HepG2 (cell line): Measurements from ENCODE around the gene NOC3L. TPM values are rescaled to one million over a fixed set of nuclear protein-coding genes. Genes with fewer than 3 reads are reported as not detected.

Source experiments
- ATAC-seq: fragments of 200-7000 bp; cut with Tn5 transposase; 3 replicates; pipeline ENCODE4 v1.9.1; 2020; ENCODE audit warnings: mild to moderate bottlenecking, moderate library complexity
- BruUV-seq: library from RNA; stranded (reverse); fragments of 400-500 nt; replicated peaks from 2 replicates; lab custom pipeline; 2021; lab: Mats Ljungman, UMichigan
- CTCF ChIA-PET: fragments of 300-600 bp; formaldehyde crosslinking; extraction: SDS; loops from one replicate; lab custom pipeline; 2021; ENCODE audit warnings: low total read pairs, inconsistent platforms, low intra/inter-chr PET ratio; lab: Yijun Ruan, JAX
- POLR2A ChIA-PET: fragments of 350-600 bp; sonication (Branson Sonifier 250); formaldehyde crosslinking; loops from one replicate; lab custom pipeline; 2020; ENCODE audit warnings: antibody characterized with exemption, inconsistent platforms; lab: Yijun Ruan, JAX
- DNase-seq: peaks from one replicate; pipeline ENCODE4 v3.0.0-alpha.2; 2015; ENCODE audit warnings: low spot score
- FAIRE-seq: peaks from 3 replicates; lab custom pipeline; 2011; peaks lifted over from hg19 to GRCh38; lab: Jason Lieb, UNC
- H2AFZ ChIP-seq: one replicate; pipeline ENCODE4 v1.6.1; 2011; ENCODE audit warnings: low read length, inconsistent platforms
- H3K27ac ChIP-seq: fragments of 300-600 bp; 3 replicates; pipeline ENCODE4 v1.8.0; 2011; ENCODE audit warnings: mixed run types, mild to moderate bottlenecking, mixed read lengths, low read length, inconsistent platforms; ENCODE audit not compliant: insufficient read depth; ENCODE audit errors: extremely low read length
- H3K27me3 ChIP-seq, 2 experiments: fragments of 200-600 bp in 1 of 2; 2 replicates in 1 of 2; 3 replicates in 1 of 2; pipeline versions ENCODE4 v1.6.0 to v1.8.0; 2011; ENCODE audit warnings: low read length in 2 of 2, mild to moderate bottlenecking in 2 of 2, moderate library complexity in 2 of 2, inconsistent platforms in 1 of 2; ENCODE audit not compliant: insufficient read depth in 2 of 2, control insufficient read depth in 1 of 2
- H3K36me3 ChIP-seq, 2 experiments: fragments of 200-600 bp in 1 of 2; replicated peaks in 1 of 2; 2 replicates in 1 of 2; 3 replicates in 1 of 2; pipeline versions ENCODE4 v1.5.1 to v1.8.0; 2011; ENCODE audit warnings: low read length in 2 of 2, inconsistent platforms in 1 of 2; ENCODE audit not compliant: insufficient read depth in 2 of 2, control insufficient read depth in 1 of 2
- H3K4me1 ChIP-seq: 2 replicates; pipeline ENCODE4 v1.5.1; 2012; ENCODE audit warnings: low read length, inconsistent platforms; ENCODE audit not compliant: insufficient read depth
- H3K4me2 ChIP-seq: 2 replicates; pipeline ENCODE4 v1.6.0; 2011; ENCODE audit warnings: low read depth, low read length, inconsistent platforms
- H3K4me3 ChIP-seq, 3 experiments: fragments of 200-600 bp in 1 of 3; sonication (generic), shearing (Covaris generic) in 1 of 3; replicated peaks in 1 of 3; 2 replicates each; pipeline ENCODE4 v1.5.1; 2011 to 2016; ENCODE audit warnings: low read length in 3 of 3, inconsistent platforms in 2 of 3, low read depth in 2 of 3, mild to moderate bottlenecking in 2 of 3, control low read depth in 1 of 3, mixed read lengths in 1 of 3; ENCODE audit not compliant: insufficient read depth in 1 of 3
- H3K79me2 ChIP-seq: one replicate; pipeline ENCODE4 v1.6.1; 2011; ENCODE audit warnings: low read length, inconsistent platforms; ENCODE audit not compliant: insufficient read depth
- H3K9ac ChIP-seq: 2 replicates; pipeline ENCODE4 v1.6.0; 2011; ENCODE audit warnings: mild to moderate bottlenecking, low read depth, low read length, inconsistent platforms; ENCODE audit not compliant: insufficient read depth
- H3K9me3 ChIP-seq: 2 replicates; pipeline ENCODE4 v1.5.1; 2012; ENCODE audit warnings: mild to moderate bottlenecking, low read length
- H4K20me1 ChIP-seq: 2 replicates; pipeline ENCODE4 v1.6.0; 2011; ENCODE audit warnings: inconsistent platforms, mild to moderate bottlenecking, low read length, moderate library complexity; ENCODE audit not compliant: insufficient read depth
- CENPT ChIP-seq: sonication (generic); formaldehyde crosslinking; IDR thresholded peaks from 2 replicates; pipeline ENCODE4 v1.8.0; 2022; ENCODE audit warnings: low read depth, mild to moderate bottlenecking, moderate library complexity, missing genetic modification reagents
- PRDM10 ChIP-seq: sonication (generic); formaldehyde crosslinking; IDR thresholded peaks from 2 replicates; pipeline ENCODE4 v1.4.0; 2020; ENCODE audit warnings: low read depth, missing genetic modification reagents
- YEATS4 ChIP-seq: sonication (generic); formaldehyde crosslinking; IDR thresholded peaks from 2 replicates; pipeline ENCODE4 v1.4.0; 2020; ENCODE audit warnings: missing genetic modification reagents, borderline replicate concordance
- ZNF124 ChIP-seq: sonication (generic); formaldehyde crosslinking; IDR thresholded peaks from 2 replicates; pipeline ENCODE4 v1.4.0; 2020; ENCODE audit warnings: missing genetic modification reagents
- ZNF30 ChIP-seq: sonication (generic); formaldehyde crosslinking; IDR thresholded peaks from 2 replicates; pipeline ENCODE4 v1.5.0; 2020; ENCODE audit warnings: mild to moderate bottlenecking, missing genetic modification reagents
- ZNF577 ChIP-seq: sonication (generic); formaldehyde crosslinking; IDR thresholded peaks from 2 replicates; pipeline ENCODE4 v1.4.0; 2020; ENCODE audit warnings: mild to moderate bottlenecking, low read depth, missing genetic modification reagents, borderline replicate concordance
- WGBS: methylation state at CpG from one replicate; pipeline ENCODE4 v1.1.6; 2017; ENCODE audit warnings: low lambda C conversion rate; 5-methylcytosine and 5-hydroxymethylcytosine counted together
- in situ Hi-C: cut with HindIII; loops from 2 replicates; pipeline ENCODE4 v1.10.0; 2017; ENCODE audit warnings: low pct_unique_long_range_greater_than_20kb; ENCODE audit not compliant: extremely low pct_ligation_motif_present
- intact Hi-C: fragments of 100-400 bp; cut with micrococcal nuclease; formaldehyde crosslinking; loops from one replicate; pipeline ENCODE4 v1.10.0; 2022; ENCODE audit not compliant: unreplicated experiment
- polyA plus RNA-seq, 8 experiments: library from polyadenylated mRNA; depleted of rRNA in 3 of 8; stranded (reverse) in 7 of 8; unstranded in 1 of 8; fragments of >200 nt; fragmentation: Illumina TruSeq in 4 of 8; extraction: Trizol in 4 of 8; gene quantifications; 2 replicates each; pipeline versions ENCODE4 v1.2.1 to v1.2.3, GENCODE V29; 2011 to 2016; ENCODE audit warnings: low read depth in 4 of 8, missing spikeins in 1 of 8, mixed read lengths in 1 of 8; ENCODE audit not compliant: insufficient read depth in 1 of 8
- total RNA-seq, 5 experiments: library from RNA; depleted of rRNA; stranded (reverse); fragments of >200 nt; fragmentation: Illumina TruSeq; extraction: Trizol; gene quantifications; 2 replicates each; pipeline ENCODE4 v1.2.3, GENCODE V29; 2016; ENCODE audit warnings: low read depth in 1 of 5

NOC3L gene
- total and polyA plus RNA-seq, 2 of the 13 experiments (the other 11 are each of a cell fraction or from before 2014, with no cell fraction given) = 7.8 to 36.6 TPM

GRCh38 chr10:94412449-94412848, 49.7 kb upstream of the NOC3L start:
- WGBS = 91% methylated on average over 3 of the region's 3 CpGs
- intact Hi-C loops (no loop called here), in situ Hi-C loops (no loop called here)
- Histone ChIP-seq H3K9me3 (no peaks in the 10 kb centered on the region), H3K36me3 (no peaks in the 10 kb centered on the region), H4K20me1 (no peaks in the 10 kb centered on the region), H3K9ac (no peak overlapping the region), H3K4me1 (peaks cover 24% of the 10 kb centered on the region), H3K27me3 (no peaks in the 10 kb centered on the region), H2AFZ (no peak overlapping the region), H3K4me3 (no peak overlapping the region), H3K4me2 (no peak overlapping the region), H3K79me2 (peaks cover 61% of the 10 kb centered on the region), H3K27ac (no peak overlapping the region)
- POLR2A ChIA-PET = no interaction called here
- no peak for TF ChIP-seq ZNF30 (CRISPR knock-in tag)
- no peak for TF ChIP-seq YEATS4
- TF ChIP-seq CENPT (CRISPR knock-in tag) = no peak
- TF ChIP-seq PRDM10 = no peak
- no peak for TF ChIP-seq ZNF577 (CRISPR knock-in tag)
- no peak for TF ChIP-seq ZNF124 (CRISPR knock-in tag)
- ATAC-seq (no peak), FAIRE-seq (no peak), DNase-seq (no peak)
- no TSS peak for BruUV-seq
- CTCF ChIA-PET = no interaction called here
